Measurements from ENCODE around the gene NELL1. TPM values are rescaled to one million over a fixed set of nuclear protein-coding genes. Genes with fewer than 3 reads are reported as not detected.

Gene NELL1
- total RNA-seq, 1 experiment from 2014 or later: 2.6 TPM

DNA sequence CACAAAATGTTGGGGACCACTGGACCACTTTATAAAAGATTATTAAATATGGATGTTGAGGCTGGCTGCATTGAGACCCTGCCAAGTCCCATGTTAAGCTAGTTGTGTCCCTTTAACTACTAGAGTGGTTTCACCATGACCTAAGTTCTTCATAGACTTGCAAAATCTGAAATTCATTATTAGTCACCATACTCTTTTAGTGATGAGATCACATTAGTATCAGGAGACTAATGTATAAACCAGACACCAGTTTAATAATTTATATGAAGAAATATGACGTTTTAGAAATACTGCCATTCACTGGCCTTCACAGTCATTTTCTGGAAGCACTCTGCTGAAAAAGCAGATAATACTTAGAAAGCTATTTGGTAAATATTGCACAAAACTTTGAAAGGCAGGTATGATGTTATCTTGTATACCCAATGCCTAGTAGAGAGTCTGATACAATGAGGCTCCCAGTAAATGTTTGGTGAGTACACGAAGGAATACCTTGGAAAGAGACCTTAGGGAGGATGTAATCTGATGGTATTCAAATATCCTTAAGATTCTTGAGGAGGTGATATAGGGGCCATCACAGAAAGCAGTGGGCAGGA lies 795.3 kb downstream of the NELL1 start:
- no peak overlapping the region for H3K4me3 ChIP-seq (ENCODE audit: insufficient read depth, low read depth, low read length)
- DNase-seq: no peak
- no peaks in the 10 kb centered on the region for H3K27me3 ChIP-seq (ENCODE audit: control insufficient read depth, insufficient read depth, low read length)
- H3K36me3 ChIP-seq (replicated peaks; ENCODE audit: control insufficient read depth, insufficient read depth, low read length): no peaks in the 10 kb centered on the region

GRCh38 chr11:21465203-21465602 lies 795.8 kb downstream of the NELL1 start:
- DNase-seq: no peak
- Histone ChIP-seq H3K27me3 (ENCODE audit: control insufficient read depth, insufficient read depth, low read length) (no peaks in the 10 kb centered on the region), H3K4me3 (ENCODE audit: insufficient read depth, low read depth, low read length) (no peak overlapping the region), H3K36me3 (replicated peaks; ENCODE audit: control insufficient read depth, insufficient read depth, low read length) (no peaks in the 10 kb centered on the region)

DNA sequence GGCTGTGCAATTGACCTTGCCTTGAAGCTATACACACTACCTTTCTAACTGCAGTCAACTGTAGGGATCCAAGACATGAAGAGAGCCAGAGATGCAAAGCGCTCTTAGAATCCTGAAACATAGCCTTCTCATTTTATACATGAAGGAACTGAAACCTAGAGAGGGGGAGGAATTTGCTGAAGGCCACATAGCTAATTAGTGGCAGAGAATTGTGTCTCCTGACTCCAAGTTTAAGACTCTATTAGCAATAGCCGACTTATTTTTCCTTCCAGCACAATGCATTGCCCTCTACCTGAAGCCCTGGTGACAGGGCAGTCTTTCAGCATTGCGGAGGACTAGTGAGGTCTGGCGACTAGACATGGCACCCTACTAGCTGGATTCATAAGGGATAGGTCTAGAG lies 796.5 kb downstream of the NELL1 start:
- Histone ChIP-seq H3K36me3 (replicated peaks; ENCODE audit: control insufficient read depth, insufficient read depth, low read length) (no peaks in the 10 kb centered on the region), H3K4me3 (ENCODE audit: insufficient read depth, low read depth, low read length) (no peak overlapping the region), H3K27me3 (ENCODE audit: control insufficient read depth, insufficient read depth, low read length) (no peaks in the 10 kb centered on the region)
- DNase-seq: no peak

GRCh38 chr11:21470521-21470920 lies 801.1 kb downstream of the NELL1 start:
- H3K27me3 ChIP-seq (ENCODE audit: control insufficient read depth, insufficient read depth, low read length): no peaks in the 10 kb centered on the region
- no peaks in the 10 kb centered on the region for H3K36me3 ChIP-seq (replicated peaks; ENCODE audit: control insufficient read depth, insufficient read depth, low read length)
- DNase-seq: no peak
- H3K4me3 ChIP-seq (ENCODE audit: insufficient read depth, low read depth, low read length): no peak overlapping the region

DNA sequence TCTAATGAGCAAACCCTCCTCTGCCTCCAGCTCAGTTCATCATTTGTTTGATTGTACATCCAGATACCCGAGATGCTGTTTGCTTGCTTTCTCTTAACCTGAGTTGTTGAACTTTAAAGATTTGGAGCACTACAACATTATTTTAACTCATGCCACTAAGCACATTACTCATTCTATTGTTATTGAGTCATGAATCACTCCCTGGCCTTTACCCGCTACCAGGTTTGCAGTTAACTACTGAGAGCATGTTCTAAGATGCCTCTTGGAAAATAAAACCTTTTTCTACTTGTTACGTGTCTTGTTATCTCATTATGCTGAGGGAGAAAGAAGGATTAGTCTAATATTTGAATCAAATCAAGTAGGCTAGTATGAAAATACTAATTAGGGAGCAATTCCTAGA lies 802.9 kb downstream of the NELL1 start:
- H3K36me3 ChIP-seq (replicated peaks; ENCODE audit: control insufficient read depth, insufficient read depth, low read length): no peaks in the 10 kb centered on the region
- no peak overlapping the region for H3K4me3 ChIP-seq (ENCODE audit: insufficient read depth, low read depth, low read length)
- no peaks in the 10 kb centered on the region for H3K27me3 ChIP-seq (ENCODE audit: control insufficient read depth, insufficient read depth, low read length)
- no peak for DNase-seq

- Histone ChIP-seq H3K36me3 (replicated peaks; ENCODE audit: control insufficient read depth, insufficient read depth, low read length) (no peaks in the 10 kb centered on the region), H3K4me3 (ENCODE audit: insufficient read depth, low read depth, low read length) (no peak overlapping the region), H3K27me3 (ENCODE audit: control insufficient read depth, insufficient read depth, low read length) (no peaks in the 10 kb centered on the region)
- DNase-seq: no peak
These were observed 805.1 kb downstream of the NELL1 start for GRCh38 chr11:21474529-21474928.

DNA sequence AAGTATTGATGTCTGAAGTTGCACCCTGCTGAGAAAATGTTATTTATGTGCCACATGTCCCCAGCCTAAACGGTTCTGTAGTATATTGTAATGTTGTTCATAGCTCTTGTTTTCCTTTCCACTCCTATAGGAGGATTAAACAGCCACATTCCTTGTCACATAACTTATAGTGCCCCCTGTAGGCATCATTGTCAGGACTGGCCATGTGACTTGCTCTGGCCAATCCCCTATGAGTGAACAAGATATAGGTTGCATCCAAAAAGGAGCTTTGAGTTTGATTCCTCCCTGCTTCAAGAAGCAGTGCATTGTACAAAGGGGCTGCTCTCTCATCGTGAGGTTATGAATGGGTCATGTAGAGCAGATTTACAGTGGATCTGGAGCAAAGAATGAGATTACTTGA lies 805.9 kb downstream of the NELL1 start:
- Histone ChIP-seq H3K4me3 (ENCODE audit: insufficient read depth, low read depth, low read length) (no peak overlapping the region), H3K36me3 (replicated peaks; ENCODE audit: control insufficient read depth, insufficient read depth, low read length) (no peaks in the 10 kb centered on the region), H3K27me3 (ENCODE audit: control insufficient read depth, insufficient read depth, low read length) (no peaks in the 10 kb centered on the region)
- DNase-seq: peak; percentile 1

- peak; percentile 0 for DNase-seq
- H3K27me3 ChIP-seq (ENCODE audit: control insufficient read depth, insufficient read depth, low read length): no peaks in the 10 kb centered on the region
- H3K4me3 ChIP-seq (ENCODE audit: insufficient read depth, low read depth, low read length): no peak overlapping the region
These were observed 807.2 kb downstream of the NELL1 start for GRCh38 chr11:21476588-21476987.

GRCh38 chr11:21480240-21480639 lies 810.9 kb downstream of the NELL1 start:
- Histone ChIP-seq H3K27me3 (ENCODE audit: control insufficient read depth, insufficient read depth, low read length) (no peaks in the 10 kb centered on the region), H3K36me3 (replicated peaks; ENCODE audit: control insufficient read depth, insufficient read depth, low read length) (no peaks in the 10 kb centered on the region), H3K4me3 (ENCODE audit: insufficient read depth, low read depth, low read length) (no peak overlapping the region)
- DNase-seq: no peak

More at GRCh38 chr11:21476588-21476987, 807.2 kb downstream of the NELL1 start:
- H3K36me3 ChIP-seq (replicated peaks; ENCODE audit: control insufficient read depth, insufficient read depth, low read length): no peaks in the 10 kb centered on the region

DNA sequence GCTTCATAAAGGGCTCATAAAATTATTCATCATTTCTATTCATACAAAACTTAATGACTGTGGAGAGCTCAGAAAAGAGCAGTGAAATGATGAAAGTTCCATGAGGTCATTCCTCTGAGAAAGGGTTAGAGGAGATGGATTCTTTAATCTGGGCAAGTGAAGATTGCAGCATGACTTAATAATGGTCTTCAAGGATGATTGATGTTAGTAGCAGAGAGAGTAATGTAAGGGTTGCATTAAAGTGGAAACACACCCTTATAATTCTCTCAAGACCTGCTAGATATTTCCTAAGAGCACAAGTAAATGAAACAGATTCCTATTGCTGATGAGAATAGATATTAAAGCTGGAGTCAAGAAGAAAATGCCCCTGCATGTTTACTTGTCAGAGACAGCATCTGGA lies 811.9 kb downstream of the NELL1 start:
- Histone ChIP-seq H3K4me3 (ENCODE audit: insufficient read depth, low read depth, low read length) (no peak overlapping the region), H3K36me3 (replicated peaks; ENCODE audit: control insufficient read depth, insufficient read depth, low read length) (no peaks in the 10 kb centered on the region), H3K27me3 (ENCODE audit: control insufficient read depth, insufficient read depth, low read length) (no peaks in the 10 kb centered on the region)
- no peak for DNase-seq

DNA sequence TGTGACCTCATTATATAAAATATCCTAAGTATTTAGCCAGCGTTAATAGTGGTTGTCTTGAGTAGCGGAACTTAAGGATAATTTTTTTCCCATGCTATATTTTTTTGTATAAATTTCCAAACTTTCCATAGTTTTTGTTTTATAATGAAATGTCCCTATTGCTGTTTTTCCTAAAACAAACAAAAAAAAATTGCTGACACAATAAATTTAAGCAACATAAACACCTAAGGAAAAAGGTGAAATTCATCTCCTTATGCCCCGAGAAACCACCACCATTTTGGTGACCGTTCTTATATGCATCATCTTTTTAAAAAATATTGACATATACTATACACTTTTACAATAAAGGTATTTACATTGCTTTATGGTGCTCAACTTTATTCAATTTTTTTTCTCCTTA lies 814.7 kb downstream of the NELL1 start:
- Histone ChIP-seq H3K36me3 (replicated peaks; ENCODE audit: control insufficient read depth, insufficient read depth, low read length) (no peaks in the 10 kb centered on the region), H3K4me3 (ENCODE audit: insufficient read depth, low read depth, low read length) (no peak overlapping the region), H3K27me3 (ENCODE audit: control insufficient read depth, insufficient read depth, low read length) (no peaks in the 10 kb centered on the region)
- no peak for DNase-seq

- no peak for DNase-seq
- no peak overlapping the region for H3K4me3 ChIP-seq (ENCODE audit: insufficient read depth, low read depth, low read length)
- no peaks in the 10 kb centered on the region for H3K27me3 ChIP-seq (ENCODE audit: control insufficient read depth, insufficient read depth, low read length)
- no peaks in the 10 kb centered on the region for H3K36me3 ChIP-seq (replicated peaks; ENCODE audit: control insufficient read depth, insufficient read depth, low read length)
These were observed 815.6 kb downstream of the NELL1 start for GRCh38 chr11:21485006-21485405.

GRCh38 chr11:21485426-21485825 lies 816.0 kb downstream of the NELL1 start:
- Histone ChIP-seq H3K4me3 (ENCODE audit: insufficient read depth, low read depth, low read length) (no peak overlapping the region), H3K36me3 (replicated peaks; ENCODE audit: control insufficient read depth, insufficient read depth, low read length) (no peaks in the 10 kb centered on the region), H3K27me3 (ENCODE audit: control insufficient read depth, insufficient read depth, low read length) (no peaks in the 10 kb centered on the region)
- DNase-seq: no peak

GRCh38 chr11:21489416-21490115 lies 820.2 kb downstream of the NELL1 start:
- Histone ChIP-seq H3K36me3 (replicated peaks; ENCODE audit: control insufficient read depth, insufficient read depth, low read length) (no peaks in the 10 kb centered on the region), H3K4me3 (ENCODE audit: insufficient read depth, low read depth, low read length) (no peak overlapping the region), H3K27me3 (ENCODE audit: control insufficient read depth, insufficient read depth, low read length) (no peaks in the 10 kb centered on the region)
- DNase-seq: no peak

DNA sequence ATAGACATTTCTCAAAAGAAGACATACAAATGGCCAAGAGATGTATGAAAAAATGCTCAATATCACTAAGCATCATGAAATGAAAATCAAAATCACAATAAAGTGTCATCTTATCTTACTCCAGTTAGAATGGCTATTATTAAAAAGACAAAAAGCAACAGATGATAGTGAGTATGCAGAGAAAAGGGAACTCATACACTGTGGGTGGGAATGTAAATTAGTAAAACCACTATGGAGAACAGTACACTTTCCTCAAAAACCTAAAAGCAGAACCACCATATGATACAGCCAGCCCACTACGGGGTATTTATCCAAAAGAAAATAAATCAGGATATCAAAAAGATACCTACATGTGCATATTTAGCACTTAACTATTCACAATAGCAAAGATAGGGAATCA lies 823.5 kb downstream of the NELL1 start:
- no peak overlapping the region for H3K4me3 ChIP-seq (ENCODE audit: insufficient read depth, low read depth, low read length)
- H3K27me3 ChIP-seq (ENCODE audit: control insufficient read depth, insufficient read depth, low read length): no peaks in the 10 kb centered on the region
- no peaks in the 10 kb centered on the region for H3K36me3 ChIP-seq (replicated peaks; ENCODE audit: control insufficient read depth, insufficient read depth, low read length)
- no peak for DNase-seq

Data from H7 (cell line).